ENCODE results near the gene TEX22.
A peak's percentile ranks its signal among the peaks of the same experiment; 100 is the strongest.

Gene TEX22

GRCh38 chr14:105414456-105415371 is 16.4 kb downstream of the TEX22 start:
- peaks cover 8% of the 10 kb centered on the region for H3K4me1 Mint-ChIP-seq (ENCODE audit: low read depth)
- no peak overlapping the region for H3K27ac Mint-ChIP-seq
- H3K27me3 Mint-ChIP-seq: peaks cover 26% of the 10 kb centered on the region
- no peaks in the 10 kb centered on the region for H3K9me3 Mint-ChIP-seq
- no peaks in the 10 kb centered on the region for H3K36me3 Mint-ChIP-seq (ENCODE audit: low read depth)
- peak overlapping the region; percentile 74 for H3K4me3 Mint-ChIP-seq

- Mint-ChIP-seq H3K27ac (no peak overlapping the region), H3K36me3 (ENCODE audit: low read depth) (no peaks in the 10 kb centered on the region), H3K27me3 (peaks cover 20% of the 10 kb centered on the region), H3K9me3 (no peaks in the 10 kb centered on the region), H3K4me1 (ENCODE audit: low read depth) (peaks cover 8% of the 10 kb centered on the region), H3K4me3 (peak overlapping the region; percentile 74)
Observed at GRCh38 chr14:105415481-105416428, 17.4 kb downstream of the TEX22 start.

- peak overlapping the region; percentile 17 for H3K4me3 Mint-ChIP-seq
- no peaks in the 10 kb centered on the region for H3K9me3 Mint-ChIP-seq
- peaks cover 17% of the 10 kb centered on the region for H3K4me1 Mint-ChIP-seq (ENCODE audit: low read depth)
- no peaks in the 10 kb centered on the region for H3K36me3 Mint-ChIP-seq (ENCODE audit: low read depth)
- no peak overlapping the region for H3K27ac Mint-ChIP-seq
- peaks cover 17% of the 10 kb centered on the region for H3K27me3 Mint-ChIP-seq
Observed at GRCh38 chr14:105416671-105417070, 18.3 kb downstream of the TEX22 start.

- H3K27me3 Mint-ChIP-seq: peaks cover 17% of the 10 kb centered on the region
Observed at GRCh38 chr14:105417690-105418121, 19.4 kb downstream of the TEX22 start.

GRCh38 chr14:105418269-105419194 is 20.2 kb downstream of the TEX22 start:
- H3K4me3 Mint-ChIP-seq: peak overlapping the region; percentile 74
- no peaks in the 10 kb centered on the region for H3K9me3 Mint-ChIP-seq
- peaks cover 9% of the 10 kb centered on the region for H3K27me3 Mint-ChIP-seq
- H3K4me1 Mint-ChIP-seq (ENCODE audit: low read depth): peaks cover 30% of the 10 kb centered on the region
- peaks cover 13% of the 10 kb centered on the region for H3K36me3 Mint-ChIP-seq (ENCODE audit: low read depth)
- peak overlapping the region; percentile 55 for H3K27ac Mint-ChIP-seq

More at GRCh38 chr14:105417690-105418121, 19.4 kb downstream of the TEX22 start:
- H3K27ac Mint-ChIP-seq: no peak overlapping the region
- peak overlapping the region; percentile 20 for H3K4me3 Mint-ChIP-seq
- peaks cover 9% of the 10 kb centered on the region for H3K36me3 Mint-ChIP-seq (ENCODE audit: low read depth)
- peaks cover 27% of the 10 kb centered on the region for H3K4me1 Mint-ChIP-seq (ENCODE audit: low read depth)
- H3K9me3 Mint-ChIP-seq: no peaks in the 10 kb centered on the region

GRCh38 chr14:105419195-105420091 is 21.1 kb downstream of the TEX22 start, which contains the start of gene MTA1:
Gene MTA1 (plus strand): TSS chr14:105419827. CDS start chr14:105420036, 209 bp downstream.
- Mint-ChIP-seq H3K9me3 (no peaks in the 10 kb centered on the region), H3K27ac (peak within 1 kb of the TSS; percentile 94), H3K36me3 (ENCODE audit: low read depth) (peaks cover 17% of the 10 kb centered on the region), H3K27me3 (no peaks in the 10 kb centered on the region), H3K4me3 (peak within 1 kb of the TSS; percentile 90), H3K4me1 (ENCODE audit: low read depth) (peaks cover 30% of the 10 kb centered on the region)

GRCh38 chr14:105420101-105420973 is 22.0 kb downstream of the TEX22 start:
- peaks cover 27% of the 10 kb centered on the region for H3K4me1 Mint-ChIP-seq (ENCODE audit: low read depth)
- H3K4me3 Mint-ChIP-seq: peak overlapping the region; percentile 90

GRCh38 chr14:105420974-105421674 is 22.8 kb downstream of the TEX22 start:
- Mint-ChIP-seq H3K4me1 (ENCODE audit: low read depth) (peaks cover 22% of the 10 kb centered on the region), H3K4me3 (peak overlapping the region; percentile 90), H3K36me3 (ENCODE audit: low read depth) (peaks cover 28% of the 10 kb centered on the region), H3K9me3 (no peaks in the 10 kb centered on the region), H3K27ac (peak overlapping the region; percentile 94), H3K27me3 (no peaks in the 10 kb centered on the region)

More at GRCh38 chr14:105420101-105420973, 22.0 kb downstream of the TEX22 start:
- no peaks in the 10 kb centered on the region for H3K27me3 Mint-ChIP-seq
- peak overlapping the region; percentile 94 for H3K27ac Mint-ChIP-seq
- peaks cover 24% of the 10 kb centered on the region for H3K36me3 Mint-ChIP-seq (ENCODE audit: low read depth)
- no peaks in the 10 kb centered on the region for H3K9me3 Mint-ChIP-seq

GRCh38 chr14:105421723-105422615 is 23.6 kb downstream of the TEX22 start:
- Mint-ChIP-seq H3K36me3 (ENCODE audit: low read depth) (peaks cover 36% of the 10 kb centered on the region), H3K27me3 (no peaks in the 10 kb centered on the region), H3K4me1 (ENCODE audit: low read depth) (peaks cover 22% of the 10 kb centered on the region), H3K9me3 (no peaks in the 10 kb centered on the region), H3K27ac (peak overlapping the region; percentile 94), H3K4me3 (peak overlapping the region; percentile 90)

- peak overlapping the region; percentile 32 for H3K4me3 Mint-ChIP-seq
- no peaks in the 10 kb centered on the region for H3K9me3 Mint-ChIP-seq
- no peak overlapping the region for H3K27ac Mint-ChIP-seq
- H3K36me3 Mint-ChIP-seq (ENCODE audit: low read depth): peaks cover 43% of the 10 kb centered on the region
- H3K27me3 Mint-ChIP-seq: no peaks in the 10 kb centered on the region
- peaks cover 26% of the 10 kb centered on the region for H3K4me1 Mint-ChIP-seq (ENCODE audit: low read depth)
Observed at GRCh38 chr14:105422695-105423487, 24.6 kb downstream of the TEX22 start.
